Activated T-cell treated with anti-CD3 and anti-CD28 coated beads, Interleukin-2, amount 50 U/mL, for 24 hours (primary cell): ENCODE measurements around the gene EME2.
A peak's percentile ranks its signal among the peaks of the same experiment; 100 is the strongest.

ENCODE experiments used
- DNase-seq: peaks from one replicate; pipeline ENCODE4 v3.0.0-alpha.2; 2020
- H3K27ac Mint-ChIP-seq: 2 replicates; pipeline ENCODE4 v1.8.0; 2020; ENCODE audit warnings: mild to moderate bottlenecking, mixed read lengths
- H3K27me3 Mint-ChIP-seq: 2 replicates; pipeline ENCODE4 v1.8.0; 2020; ENCODE audit warnings: mixed read lengths
- H3K36me3 Mint-ChIP-seq: 2 replicates; pipeline ENCODE4 v1.8.0; 2020; ENCODE audit warnings: low read depth, mixed read lengths
- H3K4me1 Mint-ChIP-seq: 2 replicates; pipeline ENCODE4 v1.8.0; 2020; ENCODE audit warnings: low read depth, mixed read lengths
- H3K4me3 Mint-ChIP-seq: 2 replicates; pipeline ENCODE4 v1.8.0; 2020; ENCODE audit warnings: mild to moderate bottlenecking, moderate library complexity, mixed read lengths
- H3K9me3 Mint-ChIP-seq: 2 replicates; pipeline ENCODE4 v1.8.0; 2020; ENCODE audit warnings: mixed read lengths

EME2 gene

GRCh38 chr16:1818204-1818872 is 45.7 kb downstream of the EME2 start:
- Mint-ChIP-seq H3K36me3 (peaks cover 64% of the 10 kb centered on the region), H3K27ac (no peak overlapping the region), H3K4me3 (no peak overlapping the region), H3K27me3 (no peaks in the 10 kb centered on the region), H3K9me3 (no peaks in the 10 kb centered on the region), H3K4me1 (peaks cover 2% of the 10 kb centered on the region)
- DNase-seq = no peak

GRCh38 chr16:1818873-1819525 is 46.4 kb downstream of the EME2 start:
- H3K4me1 Mint-ChIP-seq = peaks cover 4% of the 10 kb centered on the region
- no peak for DNase-seq
- H3K27ac Mint-ChIP-seq = no peak overlapping the region
- H3K27me3 Mint-ChIP-seq = no peaks in the 10 kb centered on the region
- H3K4me3 Mint-ChIP-seq = no peak overlapping the region
- peaks cover 57% of the 10 kb centered on the region for H3K36me3 Mint-ChIP-seq
- no peaks in the 10 kb centered on the region for H3K9me3 Mint-ChIP-seq

DNA sequence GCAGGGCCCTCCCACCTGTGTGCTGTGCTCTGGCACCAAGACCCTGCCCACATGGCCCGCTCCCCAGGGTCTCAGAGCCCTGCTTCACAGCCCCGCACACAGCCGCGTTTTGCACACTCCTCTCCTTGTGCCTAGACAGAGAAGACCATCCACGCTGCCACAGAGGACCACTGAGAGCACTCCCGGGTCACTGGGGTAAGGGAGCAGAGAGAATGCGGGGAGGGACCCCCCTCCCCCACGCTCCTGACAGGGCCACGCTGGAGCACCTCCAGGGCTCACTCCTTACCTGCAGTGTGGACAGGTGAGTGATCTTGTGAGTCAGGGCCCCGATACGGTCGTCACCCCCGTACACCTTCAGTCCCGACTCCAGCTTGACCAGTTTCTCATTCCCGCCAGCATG is 47.0 kb downstream of the EME2 start:
- DNase-seq = no peak
- Mint-ChIP-seq H3K4me1 (peaks cover 10% of the 10 kb centered on the region), H3K27me3 (no peaks in the 10 kb centered on the region), H3K27ac (peak overlapping the region; percentile 52), H3K9me3 (no peaks in the 10 kb centered on the region), H3K36me3 (peaks cover 56% of the 10 kb centered on the region), H3K4me3 (no peak overlapping the region)

DNA sequence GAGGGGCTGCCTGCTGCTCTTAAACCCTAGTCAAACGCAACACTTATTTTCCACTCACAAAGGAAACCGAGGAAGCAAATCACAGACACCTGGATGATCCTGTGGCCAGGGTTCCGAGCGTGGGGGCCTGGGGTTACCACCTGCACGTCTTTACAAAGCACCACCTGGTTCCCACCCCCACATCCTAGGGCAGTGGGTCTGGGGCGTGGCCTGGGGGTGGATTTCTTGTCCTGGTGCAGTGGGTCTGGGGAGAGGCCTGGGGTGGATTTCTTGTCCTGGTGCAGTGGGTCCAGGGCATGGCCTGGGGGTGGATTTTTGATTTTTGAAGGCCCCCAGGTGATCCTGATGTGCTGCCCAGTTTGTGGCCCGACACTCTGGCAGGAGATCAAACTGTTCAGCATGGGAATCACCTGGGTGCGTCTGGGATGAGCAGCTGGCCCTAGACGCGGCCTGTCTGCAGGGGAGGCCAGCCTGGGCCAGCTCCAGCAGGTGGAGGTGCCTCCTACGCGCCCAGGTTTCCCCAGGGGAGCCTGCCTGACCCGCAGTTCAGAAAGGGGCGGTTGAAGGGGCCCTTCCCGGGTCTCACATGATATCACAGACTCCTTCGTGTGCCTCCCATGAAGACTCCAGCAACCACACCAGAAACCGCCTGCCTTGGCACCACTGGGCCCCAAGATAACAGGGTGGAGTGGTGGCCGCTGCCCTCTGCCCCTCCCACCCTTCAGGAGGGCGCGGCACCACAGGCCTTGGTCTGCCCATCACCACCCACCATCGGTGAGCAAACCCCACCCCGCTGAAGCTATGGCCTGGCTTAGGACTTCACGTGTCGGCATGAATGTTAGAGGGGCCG is 47.7 kb downstream of the EME2 start:
- no peaks in the 10 kb centered on the region for H3K9me3 Mint-ChIP-seq
- peaks cover 16% of the 10 kb centered on the region for H3K4me1 Mint-ChIP-seq
- H3K36me3 Mint-ChIP-seq = peaks cover 50% of the 10 kb centered on the region
- H3K4me3 Mint-ChIP-seq = no peak overlapping the region
- no peak overlapping the region for H3K27ac Mint-ChIP-seq
- no peaks in the 10 kb centered on the region for H3K27me3 Mint-ChIP-seq
- DNase-seq = no peak

- H3K27ac Mint-ChIP-seq = no peak overlapping the region
- H3K4me3 Mint-ChIP-seq = no peak overlapping the region
- H3K4me1 Mint-ChIP-seq = peaks cover 22% of the 10 kb centered on the region
- no peak for DNase-seq
- no peaks in the 10 kb centered on the region for H3K27me3 Mint-ChIP-seq
- no peaks in the 10 kb centered on the region for H3K9me3 Mint-ChIP-seq
- peaks cover 46% of the 10 kb centered on the region for H3K36me3 Mint-ChIP-seq
Measured at GRCh38 chr16:1820946-1821290, 48.3 kb downstream of the EME2 start.

DNA sequence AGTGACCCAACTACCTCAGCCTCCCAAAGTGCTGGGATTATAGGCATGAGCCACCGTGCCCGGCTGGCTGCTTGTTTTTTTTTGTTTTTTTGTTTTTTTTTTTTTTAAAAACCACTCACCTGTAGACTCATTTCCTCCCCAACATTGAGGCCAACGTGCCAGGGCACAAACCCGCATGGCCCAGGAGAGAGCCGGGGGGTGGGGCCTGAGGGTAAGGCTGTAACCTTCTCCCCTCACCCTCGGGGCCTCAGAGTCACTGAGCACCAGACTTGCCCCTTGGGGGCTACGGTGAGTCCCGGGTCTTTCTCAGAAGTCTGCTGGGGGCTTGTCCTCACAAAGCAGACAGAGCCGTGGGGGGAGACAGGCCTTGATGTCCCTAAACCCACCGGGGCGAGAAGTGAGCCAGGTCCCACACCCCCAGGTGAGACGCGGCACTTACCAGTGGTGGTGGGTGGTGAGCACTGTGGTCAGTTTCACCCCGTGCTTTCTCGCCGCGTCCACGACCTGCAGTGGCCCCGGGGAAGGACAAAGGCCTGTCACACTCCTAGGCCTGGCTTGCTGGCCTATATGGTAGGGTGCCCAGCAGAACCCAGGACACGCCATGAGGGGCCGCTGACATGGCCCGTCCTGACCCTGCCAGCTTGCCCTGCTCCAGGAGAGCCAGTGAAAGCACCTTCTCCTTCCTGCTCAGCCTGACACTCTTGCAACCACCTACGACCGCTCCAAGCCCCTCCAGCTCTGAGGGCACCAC is 49.4 kb downstream of the EME2 start:
- H3K27ac Mint-ChIP-seq = no peak overlapping the region
- no peaks in the 10 kb centered on the region for H3K27me3 Mint-ChIP-seq
- no peak overlapping the region for H3K4me3 Mint-ChIP-seq
- H3K9me3 Mint-ChIP-seq = no peaks in the 10 kb centered on the region
- DNase-seq = no peak
- H3K36me3 Mint-ChIP-seq = peaks cover 40% of the 10 kb centered on the region
- H3K4me1 Mint-ChIP-seq = peaks cover 22% of the 10 kb centered on the region

DNA sequence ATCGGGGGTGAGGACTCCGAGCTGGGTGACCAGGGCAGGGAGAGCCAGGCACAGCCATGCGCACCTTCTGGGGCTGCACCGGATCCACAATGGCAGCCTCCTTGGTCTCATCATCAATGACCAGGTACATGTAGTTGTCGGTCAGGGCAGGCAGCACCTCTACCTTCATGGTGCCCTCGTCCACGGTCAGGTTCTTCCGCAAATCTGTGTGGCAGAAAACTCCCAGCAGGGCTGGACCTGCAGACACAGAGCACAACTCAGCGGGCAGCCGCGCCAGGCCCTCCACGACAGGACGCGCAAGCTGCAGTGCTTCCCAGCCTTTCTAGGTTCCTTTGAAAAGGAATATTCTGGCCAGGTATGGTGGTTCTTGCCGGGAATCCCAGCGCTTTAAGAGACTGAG is 50.2 kb downstream of the EME2 start:
- DNase-seq = no peak
- Mint-ChIP-seq H3K27ac (no peak overlapping the region), H3K4me3 (no peak overlapping the region), H3K27me3 (no peaks in the 10 kb centered on the region), H3K9me3 (no peaks in the 10 kb centered on the region), H3K36me3 (peaks cover 40% of the 10 kb centered on the region), H3K4me1 (peaks cover 27% of the 10 kb centered on the region)

- DNase-seq = no peak
- H3K27ac Mint-ChIP-seq = no peak overlapping the region
Measured at GRCh38 chr16:1823821-1824220, 51.2 kb downstream of the EME2 start.

GRCh38 chr16:1825381-1825863 is 52.8 kb downstream of the EME2 start:
- Mint-ChIP-seq H3K4me1 (peaks cover 51% of the 10 kb centered on the region), H3K4me3 (peak overlapping the region; percentile 81), H3K36me3 (peaks cover 44% of the 10 kb centered on the region), H3K9me3 (no peaks in the 10 kb centered on the region), H3K27me3 (no peaks in the 10 kb centered on the region), H3K27ac (peak overlapping the region; percentile 84)
- DNase-seq = no peak

More at GRCh38 chr16:1823821-1824220, 51.2 kb downstream of the EME2 start:
- Mint-ChIP-seq H3K4me1 (peaks cover 35% of the 10 kb centered on the region), H3K4me3 (no peak overlapping the region), H3K36me3 (peaks cover 38% of the 10 kb centered on the region), H3K9me3 (no peaks in the 10 kb centered on the region), H3K27me3 (no peaks in the 10 kb centered on the region)
